ENCODE data around the gene DYRK1A.

DNA sequence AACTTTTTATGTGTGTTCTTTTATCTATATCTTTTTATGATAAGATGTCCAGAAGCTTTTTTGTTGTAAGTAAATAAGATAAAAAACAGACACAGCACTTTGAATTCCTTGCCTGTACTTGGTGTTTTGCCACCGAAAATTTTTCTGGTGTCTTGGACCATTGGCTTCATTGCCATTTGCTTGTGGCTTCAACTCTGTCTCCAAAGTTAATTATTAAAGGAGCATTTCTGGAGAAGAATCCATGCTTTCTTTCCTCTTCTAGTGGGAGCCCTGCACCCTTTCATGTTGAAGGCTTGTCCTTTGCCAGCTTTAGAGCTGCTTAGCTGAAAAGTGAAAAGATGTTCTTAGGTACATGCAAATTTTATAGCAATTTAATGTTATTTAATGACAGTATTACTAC is 112.2 kb downstream of the DYRK1A start:
- TF ChIP-seq, protein P1, sequence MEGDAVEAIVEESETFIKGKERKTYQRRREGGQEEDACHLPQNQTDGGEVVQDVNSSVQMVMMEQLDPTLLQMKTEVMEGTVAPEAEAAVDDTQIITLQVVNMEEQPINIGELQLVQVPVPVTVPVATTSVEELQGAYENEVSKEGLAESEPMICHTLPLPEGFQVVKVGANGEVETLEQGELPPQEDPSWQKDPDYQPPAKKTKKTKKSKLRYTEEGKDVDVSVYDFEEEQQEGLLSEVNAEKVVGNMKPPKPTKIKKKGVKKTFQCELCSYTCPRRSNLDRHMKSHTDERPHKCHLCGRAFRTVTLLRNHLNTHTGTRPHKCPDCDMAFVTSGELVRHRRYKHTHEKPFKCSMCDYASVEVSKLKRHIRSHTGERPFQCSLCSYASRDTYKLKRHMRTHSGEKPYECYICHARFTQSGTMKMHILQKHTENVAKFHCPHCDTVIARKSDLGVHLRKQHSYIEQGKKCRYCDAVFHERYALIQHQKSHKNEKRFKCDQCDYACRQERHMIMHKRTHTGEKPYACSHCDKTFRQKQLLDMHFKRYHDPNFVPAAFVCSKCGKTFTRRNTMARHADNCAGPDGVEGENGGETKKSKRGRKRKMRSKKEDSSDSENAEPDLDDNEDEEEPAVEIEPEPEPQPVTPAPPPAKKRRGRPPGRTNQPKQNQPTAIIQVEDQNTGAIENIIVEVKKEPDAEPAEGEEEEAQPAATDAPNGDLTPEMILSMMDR (IDR thresholded peaks at IDR 0.05; ENCODE audit: low read length) = no peak
- no peak for TF ChIP-seq EZH2 (optimal IDR thresholded peaks at IDR 0.05; ENCODE audit: low read depth, low read length)

All from MM.1S (cell line).